PFSK-1 (cell line): Measurements from ENCODE around the gene PSMD10.

Source experiments
- FOXP2 ChIP-seq: optimal IDR thresholded peaks from 2 replicates; pipeline ENCODE3; 2011; ENCODE audit warnings: borderline replicate concordance, control low read depth, inconsistent platforms; ENCODE audit not compliant: insufficient read depth; ENCODE audit errors: extremely low read length, extremely low read depth
- POLR2AphosphoS5 ChIP-seq: IDR thresholded peaks from 2 replicates; pipeline ENCODE4 v1.6.1; 2012; ENCODE audit warnings: low read depth, mild to moderate bottlenecking, control low read depth, low read length, moderate library complexity
- REST ChIP-seq, 2 experiments: IDR thresholded peaks; 2 replicates each; pipeline versions ENCODE4 v1.6.1 to v1.8.0; 2011 to 2012; ENCODE audit warnings: low read depth in 2 of 2, low read length in 2 of 2, control low read depth in 1 of 2, inconsistent platforms in 1 of 2, mild to moderate bottlenecking in 1 of 2, moderate library complexity in 1 of 2; ENCODE audit not compliant: insufficient read depth in 1 of 2
- SIN3A ChIP-seq: IDR thresholded peaks from 2 replicates; pipeline ENCODE4 v1.6.1; 2012; ENCODE audit warnings: mild to moderate bottlenecking, low read length, moderate library complexity, borderline replicate concordance; ENCODE audit not compliant: insufficient read depth
- TAF1 ChIP-seq: IDR thresholded peaks from 2 replicates; pipeline ENCODE4 v1.6.1; 2012; ENCODE audit warnings: low read length, control low read depth, borderline replicate concordance; ENCODE audit not compliant: insufficient read depth

GRCh38 chrX:108064001-108064400 is 27.3 kb downstream of the PSMD10 start:
- TF ChIP-seq SIN3A (no peak), FOXP2 (no peak), POLR2AphosphoS5 (no peak), REST (IDR thresholded peaks at IDR 0.05; ENCODE audit: insufficient read depth in 1 of 2, low read depth in 2 of 2, low read length in 2 of 2) (no peak), TAF1 (no peak)
